B cell (primary cell): ENCODE results near the gene ARHGAP35. TPM values are rescaled to one million over a fixed set of nuclear protein-coding genes. Genes with fewer than 3 reads are reported as not detected.

Experiments used
- ATAC-seq: fragments of 200-7000 bp; cut with Tn5 transposase; one replicate; pipeline ENCODE4 v1.10.0; 2021; ENCODE audit warnings: low read depth, mild to moderate bottlenecking, moderate number of reproducible peaks, moderate library complexity
- CTCF ChIA-PET: fragments of 350-600 bp; sonication (Branson Sonifier 250); formaldehyde crosslinking; loops from one replicate; lab custom pipeline; 2021; ENCODE audit warnings: antibody characterized with exemption, inconsistent platforms; lab: Charles Lee
- POLR2A ChIA-PET: fragments of 350-600 bp; sonication (Branson Sonifier 250); formaldehyde crosslinking; loops from one replicate; lab custom pipeline; 2021; ENCODE audit warnings: antibody characterized with exemption; lab: Charles Lee
- DNase-seq: peaks from one replicate; pipeline ENCODE4 v3.0.0; 2013
- H2AFZ ChIP-seq: 2 replicates; pipeline ENCODE4 v1.6.1; 2012; ENCODE audit warnings: mild to moderate bottlenecking, low read depth, low read length; ENCODE audit not compliant: insufficient read depth, poor library complexity, severe bottlenecking
- H3K27ac ChIP-seq, 2 donors: 1 replicate in 1 of 2; 2 replicates in 1 of 2; pipeline ENCODE4 v1.5.1; 2012 to 2013; ENCODE audit warnings: low read length in 2 of 2, mild to moderate bottlenecking in 2 of 2, moderate library complexity in 1 of 2
- H3K27me3 ChIP-seq, 4 experiments: fragments of 200-600 bp in 1 of 4; sonication (generic) in 1 of 4; replicated peaks in 1 of 4; 1 replicate in 2 of 4; 2 replicates in 2 of 4; pipeline versions ENCODE4 v1.6.1 to v1.7.0; 2013 to 2016; ENCODE audit warnings: low read length in 3 of 4, mild to moderate bottlenecking in 2 of 4, mixed read lengths in 1 of 4, moderate library complexity in 1 of 4; ENCODE audit not compliant: insufficient read depth in 4 of 4, control insufficient read depth in 3 of 4; ENCODE audit errors: control extremely low read depth in 1 of 4
- H3K36me3 ChIP-seq, 2 experiments: replicated peaks in 1 of 2; 1 replicate in 1 of 2; 2 replicates in 1 of 2; pipeline versions ENCODE4 v1.6.1 to v1.7.1; 2013; ENCODE audit warnings: low read length in 1 of 2; ENCODE audit not compliant: insufficient read depth in 2 of 2, control insufficient read depth in 1 of 2; ENCODE audit errors: control extremely low read depth in 1 of 2, extremely low read depth in 1 of 2
- H3K4me1 ChIP-seq, 2 donors: fragments of 200-600 bp in 1 of 2; sonication (generic) in 1 of 2; 1 replicate in 1 of 2; 2 replicates in 1 of 2; pipeline versions ENCODE4 v1.5.1 to v1.6.1; 2013 to 2017; ENCODE audit warnings: low read length in 2 of 2; ENCODE audit not compliant: control insufficient read depth in 2 of 2, insufficient read depth in 2 of 2
- H3K4me2 ChIP-seq: replicated peaks from 2 replicates; pipeline ENCODE3; 2012; ENCODE audit warnings: mild to moderate bottlenecking, low read depth, low read length; ENCODE audit not compliant: poor library complexity, severe bottlenecking
- H3K4me3 ChIP-seq, 5 experiments: fragments of 200-600 bp in 1 of 5; sonication (generic) in 1 of 5; 1 replicate in 3 of 5; 2 replicates in 2 of 5; pipeline versions ENCODE4 v1.5.1 to v1.7.0; 2011 to 2016; ENCODE audit warnings: low read length in 4 of 5, mild to moderate bottlenecking in 4 of 5, low read depth in 2 of 5, control low read depth in 1 of 5, moderate library complexity in 1 of 5; ENCODE audit not compliant: insufficient read depth in 1 of 5; ENCODE audit errors: control extremely low read depth in 1 of 5, extremely low read depth in 1 of 5
- H3K79me2 ChIP-seq: fragments of 200-600 bp; sonication (generic); one replicate; pipeline ENCODE4 v1.6.0; 2016; ENCODE audit warnings: low read length; ENCODE audit not compliant: control insufficient read depth, insufficient read depth
- H3K9ac ChIP-seq: fragments of 200-600 bp; sonication (generic); 2 replicates; pipeline ENCODE4 v1.6.1; 2017; ENCODE audit warnings: mild to moderate bottlenecking, low read length, moderate library complexity
- H3K9me3 ChIP-seq, 3 donors: one replicate each; pipeline versions ENCODE4 v1.6.1 to v1.7.1; 2013; ENCODE audit warnings: low read length in 2 of 3; ENCODE audit not compliant: control insufficient read depth in 2 of 3, insufficient read depth in 1 of 3; ENCODE audit errors: control extremely low read depth in 1 of 3
- H4K20me1 ChIP-seq: 2 replicates; pipeline ENCODE4 v1.6.0; 2012; ENCODE audit warnings: mild to moderate bottlenecking, low read length; ENCODE audit not compliant: insufficient read depth, control insufficient read depth, poor library complexity, severe bottlenecking
- H3K27ac Mint-ChIP-seq: one replicate; pipeline ENCODE4 v1.8.0; 2021; ENCODE audit warnings: mixed read lengths
- H3K27me3 Mint-ChIP-seq: one replicate; pipeline ENCODE4 v1.8.0; 2021; ENCODE audit warnings: mixed read lengths
- H3K4me1 Mint-ChIP-seq: one replicate; pipeline ENCODE4 v1.8.0; 2021; ENCODE audit warnings: mixed read lengths
- H3K4me3 Mint-ChIP-seq: one replicate; pipeline ENCODE4 v1.8.0; 2021; ENCODE audit warnings: mixed read lengths
- H3K9me3 Mint-ChIP-seq: one replicate; pipeline ENCODE4 v1.8.0; 2022; ENCODE audit warnings: mixed read lengths; ENCODE audit not compliant: insufficient read depth
- EZH2 ChIP-seq: IDR thresholded peaks from 2 replicates; pipeline ENCODE4 v1.6.1; 2012; ENCODE audit warnings: borderline replicate concordance, low read depth, mild to moderate bottlenecking, moderate library complexity, low read length; ENCODE audit not compliant: insufficient read depth, poor library complexity, severe bottlenecking
- WGBS: methylation state at CpG from one replicate; pipeline ENCODE4 v1.1.5; 2013; ENCODE audit warnings: missing lambda C conversion rate; ENCODE audit not compliant: insufficient coverage; 5-methylcytosine and 5-hydroxymethylcytosine counted together
- intact Hi-C: fragments of 100-400 bp; cut with micrococcal nuclease; formaldehyde crosslinking; loops from one replicate; pipeline ENCODE4 v1.10.0; 2022
- polyA plus RNA-seq: library from polyadenylated mRNA; depleted of rRNA; stranded (reverse); fragments of >200 nt; gene quantifications from 2 replicates; pipeline ENCODE4 v1.2.3, GENCODE V29; 2012
- total RNA-seq, 2 donors: library from RNA; stranded (reverse); fragments of 120-200 nt in 1 of 2; gene quantifications; 1 replicate in 1 of 2; 2 replicates in 1 of 2; pipeline versions ENCODE4 v1.2.3 to v1.2.4, GENCODE V29; 2013 to 2022
- TF ChIP-seq, protein P1 (sequence below): fragments of 200-600 bp; IDR thresholded peaks from one replicate; pipeline ENCODE4 v1.8.0; 2022; ENCODE audit warnings: antibody characterized with exemption, mild to moderate bottlenecking

The ARHGAP35 gene
- total and polyA plus RNA-seq, 2 donors (not counting 1 experiment from before 2014, with no cell fraction given), result 9.6 to 31.3 TPM

DNA sequence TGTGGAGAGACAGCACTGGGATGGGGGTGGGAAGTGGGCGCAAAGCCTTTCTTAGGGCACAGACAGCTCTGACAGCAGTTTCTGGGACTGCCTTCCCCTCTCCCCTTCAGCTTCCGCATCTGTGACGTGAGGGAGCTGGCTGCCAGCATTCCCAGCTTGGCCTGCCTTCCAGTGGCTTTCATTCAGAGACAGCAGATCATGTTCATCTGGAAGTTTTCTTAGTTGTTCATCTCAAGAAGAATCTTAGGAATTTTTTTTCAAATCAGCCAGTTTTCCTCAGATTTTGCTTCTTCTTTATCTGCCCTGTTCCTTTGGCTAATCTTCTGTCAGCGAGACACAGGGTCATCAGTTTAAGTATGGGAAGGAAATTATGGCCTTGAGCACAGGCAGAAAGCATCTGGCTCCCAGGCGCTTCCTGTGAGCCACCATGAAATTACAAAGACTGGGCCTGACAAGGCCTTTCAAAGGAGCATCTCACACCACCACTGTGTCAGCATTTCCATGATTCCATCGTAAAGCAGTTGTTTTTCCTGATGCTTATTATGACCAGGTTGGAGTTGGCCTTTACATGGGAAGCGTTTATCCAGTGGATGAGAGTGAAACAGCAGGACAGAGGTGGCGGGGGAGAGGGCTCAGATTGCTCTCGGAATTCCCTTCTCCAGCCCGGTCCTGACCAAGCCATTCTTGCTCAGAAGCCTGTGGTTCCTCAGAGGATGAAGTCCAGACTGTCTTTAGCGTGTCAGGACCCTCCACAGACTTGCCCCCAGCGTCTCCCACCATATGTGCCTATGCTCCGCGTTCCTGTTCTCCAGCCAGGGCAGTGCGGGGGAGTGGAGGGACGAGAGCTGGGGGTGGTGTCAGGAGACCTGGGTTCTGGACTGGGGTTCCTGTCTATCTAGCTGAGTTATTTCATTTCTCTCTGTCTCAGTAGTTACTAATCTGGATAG, 43.6 kb downstream of the ARHGAP35 start:
- no peaks in the 10 kb centered on the region for H3K9me3 ChIP-seq
- no peaks in the 10 kb centered on the region for H3K36me3 ChIP-seq
- Mint-ChIP-seq H3K9me3 (no peaks in the 10 kb centered on the region), H3K27ac (no peak overlapping the region), H3K4me3 (no peak overlapping the region), H3K4me1 (peaks cover 48% of the 10 kb centered on the region), H3K27me3 (no peaks in the 10 kb centered on the region)
- intact Hi-C loops, result no loop called here
- ChIA-PET POLR2A (no interaction called here), CTCF (no interaction called here)
- H3K27ac ChIP-seq, result no peak overlapping the region
- TF ChIP-seq EZH2, result no peak
- TF ChIP-seq, protein P1, sequence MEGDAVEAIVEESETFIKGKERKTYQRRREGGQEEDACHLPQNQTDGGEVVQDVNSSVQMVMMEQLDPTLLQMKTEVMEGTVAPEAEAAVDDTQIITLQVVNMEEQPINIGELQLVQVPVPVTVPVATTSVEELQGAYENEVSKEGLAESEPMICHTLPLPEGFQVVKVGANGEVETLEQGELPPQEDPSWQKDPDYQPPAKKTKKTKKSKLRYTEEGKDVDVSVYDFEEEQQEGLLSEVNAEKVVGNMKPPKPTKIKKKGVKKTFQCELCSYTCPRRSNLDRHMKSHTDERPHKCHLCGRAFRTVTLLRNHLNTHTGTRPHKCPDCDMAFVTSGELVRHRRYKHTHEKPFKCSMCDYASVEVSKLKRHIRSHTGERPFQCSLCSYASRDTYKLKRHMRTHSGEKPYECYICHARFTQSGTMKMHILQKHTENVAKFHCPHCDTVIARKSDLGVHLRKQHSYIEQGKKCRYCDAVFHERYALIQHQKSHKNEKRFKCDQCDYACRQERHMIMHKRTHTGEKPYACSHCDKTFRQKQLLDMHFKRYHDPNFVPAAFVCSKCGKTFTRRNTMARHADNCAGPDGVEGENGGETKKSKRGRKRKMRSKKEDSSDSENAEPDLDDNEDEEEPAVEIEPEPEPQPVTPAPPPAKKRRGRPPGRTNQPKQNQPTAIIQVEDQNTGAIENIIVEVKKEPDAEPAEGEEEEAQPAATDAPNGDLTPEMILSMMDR, result no peak
- WGBS, result 95% methylated on average over 14 of the region's 16 CpGs
- peaks cover 72% of the 10 kb centered on the region for H4K20me1 ChIP-seq
- no peaks in the 10 kb centered on the region for H3K27me3 ChIP-seq
- H3K79me2 ChIP-seq, result peaks cover 91% of the 10 kb centered on the region
- peaks cover 4 to 8% of the 10 kb centered on the region in 2 donors for H3K4me1 ChIP-seq
- H3K4me3 ChIP-seq, result no peak overlapping the region
- ATAC-seq (no peak), DNase-seq (no peak)
- no peak overlapping the region for H2AFZ ChIP-seq
- H3K4me2 ChIP-seq, result no peak overlapping the region
- no peak overlapping the region for H3K9ac ChIP-seq

DNA sequence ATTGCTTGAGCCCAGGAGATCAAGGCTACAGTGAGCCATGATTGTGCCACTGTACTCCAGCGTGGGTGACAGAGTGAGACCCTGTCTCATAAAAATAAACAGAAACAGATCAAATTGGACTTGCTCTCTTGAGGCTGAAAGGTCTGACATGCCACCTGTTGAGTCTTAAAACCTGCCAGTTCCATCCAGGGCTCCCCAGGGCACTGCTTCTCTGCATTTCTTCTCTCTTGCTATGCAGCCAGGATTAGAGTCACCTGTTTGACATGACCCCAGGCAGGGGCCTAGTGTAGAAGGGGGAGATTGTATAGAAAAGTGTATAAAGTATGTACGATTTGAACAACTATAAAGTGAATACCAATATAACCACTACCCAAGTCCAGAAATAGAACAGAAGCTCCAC, 45.4 kb downstream of the ARHGAP35 start:
- H3K9me3 Mint-ChIP-seq, result no peaks in the 10 kb centered on the region
- ATAC-seq (no peak), DNase-seq (no peak)
- peaks cover 4 to 8% of the 10 kb centered on the region in 2 donors for H3K4me1 ChIP-seq
- H3K9ac ChIP-seq, result no peak overlapping the region
- H3K27ac ChIP-seq, result no peak overlapping the region
- CTCF ChIA-PET, result no interaction called here
- H3K4me3 Mint-ChIP-seq, result no peak overlapping the region
- H4K20me1 ChIP-seq, result peaks cover 70% of the 10 kb centered on the region
- POLR2A ChIA-PET, result no interaction called here
- TF ChIP-seq, protein P1, result no peak
- no peak for TF ChIP-seq EZH2
- no peaks in the 10 kb centered on the region for H3K9me3 ChIP-seq
- WGBS, result 83% methylated on average over 1 of the region's 2 CpGs
- no peak overlapping the region for H3K4me2 ChIP-seq
- H3K4me1 Mint-ChIP-seq, result peaks cover 52% of the 10 kb centered on the region
- H3K36me3 ChIP-seq, result no peaks in the 10 kb centered on the region
- no peaks in the 10 kb centered on the region for H3K27me3 Mint-ChIP-seq
- H3K27me3 ChIP-seq, result no peaks in the 10 kb centered on the region
- no peak overlapping the region for H2AFZ ChIP-seq
- H3K4me3 ChIP-seq, result no peak overlapping the region
- H3K79me2 ChIP-seq, result peaks cover 91% of the 10 kb centered on the region
- intact Hi-C loops, result no loop called here
- no peak overlapping the region for H3K27ac Mint-ChIP-seq
